EL (cell line): ENCODE data around the gene RTP5.
A peak's percentile ranks its signal among the peaks of the same experiment; 100 is the strongest.

Experiments
- DNase-seq: peaks from one replicate; pipeline ENCODE4 v3.0.0-alpha.2; 2016

Gene RTP5

GRCh38 chr2:241844066-241844728, 25.3 kb upstream of the RTP5 start:
- DNase-seq = peak; percentile 49

DNA sequence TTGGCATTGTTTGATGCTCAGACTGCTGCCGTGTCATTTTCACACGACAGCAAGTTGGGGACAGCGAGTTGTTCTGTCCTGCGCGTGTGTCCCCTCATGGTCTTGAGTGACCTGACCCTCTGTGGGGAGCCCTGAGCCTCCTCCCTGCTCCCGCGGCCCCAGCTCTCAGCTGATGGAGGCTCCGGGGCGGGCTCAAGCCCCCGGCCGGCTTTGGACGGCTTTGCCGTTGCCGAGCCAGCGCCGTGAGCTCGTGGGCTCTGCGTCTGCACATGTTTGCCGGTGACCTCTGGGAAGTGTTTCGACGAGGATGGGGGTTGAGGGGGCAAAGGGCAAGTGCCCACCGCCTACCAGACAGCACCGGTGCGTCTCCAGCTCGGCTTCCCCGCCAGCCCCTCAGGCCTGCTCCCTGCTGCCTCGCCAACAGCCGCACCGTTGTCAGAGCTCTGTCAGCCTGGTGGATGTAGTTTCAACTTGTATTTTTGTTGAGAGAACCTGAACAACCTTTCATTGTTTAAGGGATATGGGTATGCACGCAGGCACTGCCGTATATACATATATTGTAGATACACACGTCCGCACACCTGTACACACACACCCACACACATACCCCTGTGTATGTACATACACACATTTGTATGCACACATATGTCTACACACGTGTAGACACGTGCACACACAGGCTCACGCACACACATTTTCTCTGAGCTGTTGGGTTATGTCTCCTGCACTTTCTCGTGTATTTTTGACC, 24.5 kb upstream of the RTP5 start:
- DNase-seq = no peak

- DNase-seq = no peak
Measured at GRCh38 chr2:241846406-241846805, 23.1 kb upstream of the RTP5 start.

GRCh38 chr2:241848761-241849615, 20.5 kb upstream of the RTP5 start:
- no peak for DNase-seq

DNA sequence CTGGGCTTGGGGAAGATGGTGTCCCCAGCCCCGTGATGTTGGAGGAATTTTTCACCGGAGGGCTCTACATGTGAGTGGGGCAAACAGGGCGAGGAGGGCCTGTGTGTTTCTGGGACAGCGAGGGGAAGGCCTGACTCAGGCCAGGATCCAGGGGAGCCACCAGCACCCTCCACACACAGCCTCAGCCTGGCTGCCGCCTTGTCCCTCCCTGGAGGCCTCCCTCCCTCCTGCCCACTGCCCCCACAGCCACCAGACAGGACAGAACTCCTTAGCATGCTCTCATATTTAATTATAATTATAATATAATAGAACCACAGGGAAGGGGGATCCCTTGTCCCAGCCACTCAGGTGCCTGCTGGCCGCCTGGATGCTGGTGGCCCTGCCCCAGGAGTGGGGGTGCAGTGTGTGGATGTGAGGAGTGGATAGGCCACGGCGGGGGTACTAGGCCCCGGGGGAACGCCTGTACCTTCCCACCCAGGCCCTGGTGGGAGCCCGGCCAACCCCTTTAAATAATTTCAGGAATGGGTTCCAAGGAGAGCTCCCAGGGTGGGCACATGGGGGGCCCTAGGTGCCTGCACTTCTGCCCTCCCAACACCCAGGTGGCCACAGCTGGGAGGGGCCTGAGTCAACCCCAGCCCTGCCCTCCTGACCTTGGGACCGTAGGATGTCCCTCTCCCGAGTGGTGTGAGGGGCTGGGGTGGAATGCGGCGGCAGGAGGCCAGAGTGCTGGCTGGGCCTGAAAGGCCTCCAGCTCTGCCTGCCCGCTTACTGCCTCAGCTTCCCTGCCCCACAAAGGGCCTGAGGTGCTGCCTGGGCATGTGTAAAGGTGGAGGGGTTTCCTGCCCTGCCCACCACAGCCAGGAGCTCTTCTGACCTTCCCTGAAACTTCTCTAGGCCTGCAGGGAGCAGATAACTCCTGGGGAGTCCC, 19.6 kb upstream of the RTP5 start:
- no peak for DNase-seq

DNA sequence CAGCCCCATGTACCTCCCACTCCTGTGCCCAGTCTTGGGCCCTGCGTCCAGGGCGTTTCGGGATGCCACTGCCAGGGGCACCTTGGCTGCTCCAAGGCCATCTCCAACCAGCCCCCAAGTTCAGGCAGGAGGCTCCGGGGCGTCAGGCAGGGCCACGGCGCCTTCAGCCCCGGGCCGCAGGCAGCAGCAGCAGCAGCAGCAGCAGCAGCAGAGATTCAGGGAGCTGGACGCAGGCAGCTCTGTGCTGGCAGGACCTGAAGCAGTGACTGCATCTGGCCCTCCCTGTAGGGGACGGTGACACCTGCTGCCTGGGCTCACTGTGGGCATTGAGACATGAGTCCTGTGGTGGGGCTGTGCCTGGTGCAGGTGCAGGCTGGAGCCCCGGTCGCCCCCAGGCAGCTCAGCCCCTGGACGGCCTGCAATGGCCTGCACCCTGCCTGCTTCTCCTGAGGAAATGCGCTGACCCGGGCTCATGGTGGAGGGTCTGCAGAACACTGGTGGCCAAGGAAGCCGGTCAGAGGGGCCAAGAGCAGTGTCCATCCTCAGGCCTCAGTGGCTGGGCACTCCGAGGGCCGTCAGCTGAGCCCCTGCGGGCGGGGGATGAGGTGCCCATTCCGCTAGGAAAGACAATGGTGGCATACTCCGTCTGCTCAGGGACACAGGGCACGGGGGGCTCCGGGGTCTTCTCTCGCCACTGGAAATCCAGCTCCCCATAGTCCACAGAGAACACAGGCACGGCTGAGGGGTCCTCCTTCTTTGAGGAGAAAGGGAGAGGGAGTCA, 18.8 kb upstream of the RTP5 start:
- DNase-seq = no peak

- DNase-seq = no peak
Measured at GRCh38 chr2:241851325-241852115, 18.0 kb upstream of the RTP5 start.

GRCh38 chr2:241852116-241852980, 17.2 kb upstream of the RTP5 start:
- no peak for DNase-seq

- DNase-seq = no peak
Measured at GRCh38 chr2:241852981-241853631, 16.4 kb upstream of the RTP5 start.

DNA sequence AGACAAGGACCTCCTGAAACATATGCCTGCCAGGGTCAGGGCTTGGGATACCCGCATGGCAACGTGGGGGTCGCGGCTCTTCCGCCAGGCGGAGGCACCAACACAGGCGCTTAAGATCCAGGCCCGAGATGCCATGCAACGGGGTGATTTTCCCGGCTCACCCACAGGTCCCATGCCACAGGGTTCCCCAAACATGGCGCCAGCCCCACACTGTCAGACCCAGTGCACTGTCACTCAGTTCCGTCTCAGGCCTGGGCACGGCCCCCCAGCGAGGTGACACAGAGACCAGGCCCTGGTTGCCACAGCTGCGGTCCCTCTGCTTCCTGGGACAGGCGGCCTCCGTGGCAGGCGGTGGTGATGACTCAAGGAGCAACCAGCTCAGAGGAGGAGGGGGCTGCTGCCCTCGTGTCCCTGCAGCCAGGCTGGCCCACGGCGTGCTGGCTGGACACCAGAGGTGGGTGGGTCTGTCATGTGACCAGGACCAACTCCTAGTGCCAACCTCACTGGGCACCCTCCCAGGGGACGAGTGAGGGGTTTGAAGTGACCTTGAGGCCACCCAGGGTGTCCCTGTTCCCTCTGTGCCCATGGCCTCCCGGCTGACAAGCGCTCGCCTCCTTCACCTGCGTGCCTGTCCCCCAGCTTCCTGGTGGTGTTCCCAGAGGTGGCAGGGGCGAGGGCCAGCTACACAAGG, 15.7 kb upstream of the RTP5 start:
- peak; percentile 51 for DNase-seq

GRCh38 chr2:241854342-241855244, 14.9 kb upstream of the RTP5 start:
- no peak for DNase-seq

- no peak for DNase-seq
Measured at GRCh38 chr2:241855245-241855887, 14.2 kb upstream of the RTP5 start.

DNA sequence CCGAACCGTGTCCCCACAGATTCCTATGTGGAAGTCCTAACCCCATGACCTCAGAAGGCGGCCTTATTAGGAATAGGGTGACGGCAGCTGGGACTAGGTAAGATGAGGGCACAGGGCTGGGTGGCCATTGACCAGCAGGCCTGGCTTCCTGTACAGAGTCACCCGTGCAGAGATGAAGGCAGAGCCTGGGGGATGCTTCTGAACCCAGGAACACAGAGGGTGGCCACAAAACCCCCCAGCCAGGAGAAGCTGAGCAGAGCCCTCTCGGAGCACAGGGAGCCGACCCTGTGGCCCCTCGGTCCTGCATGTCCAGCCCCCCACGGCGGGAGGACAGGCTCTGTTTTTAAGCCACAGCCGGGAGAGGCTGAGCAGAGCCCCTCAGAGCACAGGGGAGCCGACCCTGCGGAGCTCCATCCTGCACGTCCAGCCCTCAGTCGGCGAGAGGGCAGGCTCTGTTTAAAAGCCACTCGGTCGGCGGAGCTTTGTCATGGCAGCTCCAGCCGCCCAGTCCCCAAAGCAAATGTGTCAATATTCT, 13.6 kb upstream of the RTP5 start:
- no peak for DNase-seq

GRCh38 chr2:241857041-241857541, 12.4 kb upstream of the RTP5 start:
- no peak for DNase-seq

- DNase-seq = no peak
Measured at GRCh38 chr2:241857572-241858121, 11.9 kb upstream of the RTP5 start.
